PFSK-1 (cell line): ENCODE measurements around the gene PCSK2.

Source experiments
- FOXP2 ChIP-seq: optimal IDR thresholded peaks from 2 replicates; pipeline ENCODE3; 2011; ENCODE audit warnings: borderline replicate concordance, control low read depth, inconsistent platforms; ENCODE audit not compliant: insufficient read depth; ENCODE audit errors: extremely low read length, extremely low read depth
- POLR2AphosphoS5 ChIP-seq: IDR thresholded peaks from 2 replicates; pipeline ENCODE4 v1.6.1; 2012; ENCODE audit warnings: low read depth, mild to moderate bottlenecking, control low read depth, low read length, moderate library complexity
- SIN3A ChIP-seq: IDR thresholded peaks from 2 replicates; pipeline ENCODE4 v1.6.1; 2012; ENCODE audit warnings: mild to moderate bottlenecking, low read length, moderate library complexity, borderline replicate concordance; ENCODE audit not compliant: insufficient read depth
- TAF1 ChIP-seq: IDR thresholded peaks from 2 replicates; pipeline ENCODE4 v1.6.1; 2012; ENCODE audit warnings: low read length, control low read depth, borderline replicate concordance; ENCODE audit not compliant: insufficient read depth
- TF ChIP-seq, protein P1 (sequence below), 2 experiments: IDR thresholded peaks; 2 replicates each; pipeline versions ENCODE4 v1.6.1 to v1.8.0; 2011 to 2012; ENCODE audit warnings: low read depth in 2 of 2, low read length in 2 of 2, control low read depth in 1 of 2, inconsistent platforms in 1 of 2, mild to moderate bottlenecking in 1 of 2, moderate library complexity in 1 of 2; ENCODE audit not compliant: insufficient read depth in 1 of 2

Gene PCSK2

GRCh38 chr20:17523326-17523725, 296.5 kb downstream of the PCSK2 start:
- TF ChIP-seq FOXP2 (no peak), TAF1 (no peak), POLR2AphosphoS5 (no peak), SIN3A (no peak)
- TF ChIP-seq, protein P1, sequence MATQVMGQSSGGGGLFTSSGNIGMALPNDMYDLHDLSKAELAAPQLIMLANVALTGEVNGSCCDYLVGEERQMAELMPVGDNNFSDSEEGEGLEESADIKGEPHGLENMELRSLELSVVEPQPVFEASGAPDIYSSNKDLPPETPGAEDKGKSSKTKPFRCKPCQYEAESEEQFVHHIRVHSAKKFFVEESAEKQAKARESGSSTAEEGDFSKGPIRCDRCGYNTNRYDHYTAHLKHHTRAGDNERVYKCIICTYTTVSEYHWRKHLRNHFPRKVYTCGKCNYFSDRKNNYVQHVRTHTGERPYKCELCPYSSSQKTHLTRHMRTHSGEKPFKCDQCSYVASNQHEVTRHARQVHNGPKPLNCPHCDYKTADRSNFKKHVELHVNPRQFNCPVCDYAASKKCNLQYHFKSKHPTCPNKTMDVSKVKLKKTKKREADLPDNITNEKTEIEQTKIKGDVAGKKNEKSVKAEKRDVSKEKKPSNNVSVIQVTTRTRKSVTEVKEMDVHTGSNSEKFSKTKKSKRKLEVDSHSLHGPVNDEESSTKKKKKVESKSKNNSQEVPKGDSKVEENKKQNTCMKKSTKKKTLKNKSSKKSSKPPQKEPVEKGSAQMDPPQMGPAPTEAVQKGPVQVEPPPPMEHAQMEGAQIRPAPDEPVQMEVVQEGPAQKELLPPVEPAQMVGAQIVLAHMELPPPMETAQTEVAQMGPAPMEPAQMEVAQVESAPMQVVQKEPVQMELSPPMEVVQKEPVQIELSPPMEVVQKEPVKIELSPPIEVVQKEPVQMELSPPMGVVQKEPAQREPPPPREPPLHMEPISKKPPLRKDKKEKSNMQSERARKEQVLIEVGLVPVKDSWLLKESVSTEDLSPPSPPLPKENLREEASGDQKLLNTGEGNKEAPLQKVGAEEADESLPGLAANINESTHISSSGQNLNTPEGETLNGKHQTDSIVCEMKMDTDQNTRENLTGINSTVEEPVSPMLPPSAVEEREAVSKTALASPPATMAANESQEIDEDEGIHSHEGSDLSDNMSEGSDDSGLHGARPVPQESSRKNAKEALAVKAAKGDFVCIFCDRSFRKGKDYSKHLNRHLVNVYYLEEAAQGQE (IDR thresholded peaks at IDR 0.05; ENCODE audit: insufficient read depth in 1 of 2, low read depth in 2 of 2, low read length in 2 of 2): no peak

DNA sequence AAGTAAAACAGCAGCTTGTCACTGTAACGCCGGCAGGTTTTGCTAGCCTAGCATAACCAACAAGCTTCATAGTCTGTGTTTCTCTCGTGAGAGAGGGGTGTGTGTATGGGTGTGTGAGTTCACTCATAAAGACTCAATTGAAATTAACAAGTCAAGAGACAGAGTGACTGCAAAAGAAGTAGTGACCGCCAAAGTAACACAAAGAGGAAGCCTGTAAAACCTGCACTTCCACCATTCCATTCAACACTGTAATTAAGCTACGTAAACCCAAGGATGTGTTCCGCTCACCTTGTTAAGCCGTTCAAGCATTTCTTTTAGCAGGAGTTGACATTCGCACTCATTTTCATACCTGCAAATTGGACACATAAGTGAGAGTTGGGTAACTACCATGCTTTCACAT, 297.7 kb downstream of the PCSK2 start:
- TF ChIP-seq, protein P1 (IDR thresholded peaks at IDR 0.05; ENCODE audit: insufficient read depth in 1 of 2, low read depth in 2 of 2, low read length in 2 of 2): no peak
- TF ChIP-seq TAF1 (no peak), POLR2AphosphoS5 (no peak), SIN3A (no peak), FOXP2 (no peak)

- TF ChIP-seq POLR2AphosphoS5 (no peak), TAF1 (no peak), SIN3A (no peak), FOXP2 (no peak)
- TF ChIP-seq, protein P1 (IDR thresholded peaks at IDR 0.05; ENCODE audit: insufficient read depth in 1 of 2, low read depth in 2 of 2, low read length in 2 of 2): no peak
Observed at GRCh38 chr20:17525132-17525531, 298.3 kb downstream of the PCSK2 start.

- no peak for TF ChIP-seq POLR2AphosphoS5
- TF ChIP-seq TAF1: no peak
- no peak for TF ChIP-seq FOXP2
- TF ChIP-seq, protein P1 (IDR thresholded peaks at IDR 0.05; ENCODE audit: insufficient read depth in 1 of 2, low read depth in 2 of 2, low read length in 2 of 2): no peak
- TF ChIP-seq SIN3A: no peak
Observed at GRCh38 chr20:17525650-17526049, 298.8 kb downstream of the PCSK2 start.

DNA sequence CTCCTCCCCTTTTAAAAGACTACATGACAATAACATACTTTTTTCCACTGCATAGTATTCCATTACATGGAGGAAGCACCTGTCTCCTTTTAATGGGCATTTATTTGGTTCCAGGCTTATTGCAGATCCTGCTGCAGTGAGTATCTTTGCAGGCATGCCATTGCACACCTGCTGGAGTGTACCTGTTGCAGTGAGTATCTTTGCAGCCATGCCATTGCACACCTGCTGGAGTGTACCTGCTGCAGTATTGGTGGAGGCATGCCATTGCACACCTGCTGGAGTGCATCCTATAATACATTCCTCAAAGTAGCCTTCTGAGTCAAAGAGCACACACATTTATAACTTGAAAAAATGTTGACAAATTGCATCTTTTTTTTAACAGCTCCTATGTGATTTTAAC, 302.7 kb downstream of the PCSK2 start:
- TF ChIP-seq SIN3A (no peak), FOXP2 (no peak), POLR2AphosphoS5 (no peak), TAF1 (no peak)
- TF ChIP-seq, protein P1 (IDR thresholded peaks at IDR 0.05; ENCODE audit: insufficient read depth in 1 of 2, low read depth in 2 of 2, low read length in 2 of 2): no peak
